Measurements from ENCODE around the gene SP140. TPM values are rescaled to one million over a fixed set of nuclear protein-coding genes. Genes with fewer than 3 reads are reported as not detected.

The SP140 gene
- total RNA-seq, 2 experiments from 2014 or later = 4.8 to 6.4 TPM

GRCh38 chr2:230184727-230185578 is 40.6 kb upstream of the SP140 start:
- H2AFZ ChIP-seq (ENCODE audit: low read length) = no peak overlapping the region
- H3K9me3 ChIP-seq (ENCODE audit: low read length) = no peaks in the 10 kb centered on the region
- intact Hi-C loops (cut with micrococcal nuclease; ENCODE audit: unreplicated experiment) = no loop called here
- no peak overlapping the region for H3K4me3 ChIP-seq (ENCODE audit: low read depth, low read length, poor library complexity, severe bottlenecking)
- TF ChIP-seq EZH2phosphoT487 (IDR thresholded peaks at IDR 0.05; ENCODE audit: borderline replicate concordance, low read depth, low read length) (no peak), CTCF (conservative IDR thresholded peaks at IDR 0.05; ENCODE audit: low read length) (no peak)
- H4K20me1 ChIP-seq (ENCODE audit: insufficient read depth, low read length) = no peaks in the 10 kb centered on the region
- BruUV-seq (replicated peaks) = no TSS peak
- no peaks in the 10 kb centered on the region for H3K4me1 ChIP-seq (ENCODE audit: insufficient read depth, low read length, poor library complexity, severe bottlenecking)
- H3K36me3 ChIP-seq (ENCODE audit: insufficient read depth, low read length) = no peaks in the 10 kb centered on the region
- H3K4me2 ChIP-seq (ENCODE audit: low read length) = no peak overlapping the region
- H3K9me2 ChIP-seq (ENCODE audit: insufficient read depth, low read length) = no peaks in the 10 kb centered on the region
- POLR2A ChIA-PET = no interaction called here
- CTCF ChIA-PET (ENCODE audit: unreplicated experiment) = no interaction called here
- no peak overlapping the region for H3K27ac ChIP-seq (ENCODE audit: low read depth, low read length, poor library complexity, severe bottlenecking)
- no peak for DNase-seq (ENCODE audit: low spot score)
- no peaks in the 10 kb centered on the region for H3K79me2 ChIP-seq (ENCODE audit: insufficient read depth, low read depth, low read length)

GRCh38 chr2:230202430-230203109 is 23.0 kb upstream of the SP140 start:
- no TSS peak for BruUV-seq (replicated peaks)
- Histone ChIP-seq H3K4me3 (ENCODE audit: low read depth, low read length, poor library complexity, severe bottlenecking) (no peak overlapping the region), H3K36me3 (ENCODE audit: insufficient read depth, low read length) (peaks cover 2% of the 10 kb centered on the region; the same call in 1 of the 2 replicates), H3K4me2 (ENCODE audit: low read length) (peak overlapping the region; percentile 70), H3K9me3 (ENCODE audit: low read length) (no peaks in the 10 kb centered on the region), H3K27ac (ENCODE audit: low read depth, low read length, poor library complexity, severe bottlenecking) (no peak overlapping the region), H2AFZ (ENCODE audit: low read length) (no peak overlapping the region), H4K20me1 (ENCODE audit: insufficient read depth, low read length) (no peaks in the 10 kb centered on the region), H3K79me2 (ENCODE audit: insufficient read depth, low read depth, low read length) (no peaks in the 10 kb centered on the region), H3K4me1 (ENCODE audit: insufficient read depth, low read length, poor library complexity, severe bottlenecking) (peaks cover 47% of the 10 kb centered on the region), H3K9me2 (ENCODE audit: insufficient read depth, low read length) (no peaks in the 10 kb centered on the region)
- POLR2A ChIA-PET = interaction anchor here (0.8 to 1.6 kb wide), 5 partner anchors 16 to 270 kb away, joined by 3 to 5 read pairs (median 3); no protein-coding TSS in a partner anchor
- DNase-seq (ENCODE audit: low spot score) = peak; percentile 74
- CTCF ChIA-PET (ENCODE audit: unreplicated experiment) = interaction anchor here (0.6 kb wide), 2 partner anchors 294 to 392 kb away, joined by 3 to 4 read pairs; no protein-coding TSS in a partner anchor
- intact Hi-C loops (cut with micrococcal nuclease; ENCODE audit: unreplicated experiment) = loop anchor here (1.0 to 10.0 kb wide), 7 partner anchors 195 to 602 kb away; partner anchors contain the start of genes CAB39 and SP100
- TF ChIP-seq CTCF (conservative IDR thresholded peaks at IDR 0.05; ENCODE audit: low read length) (peak; percentile 84), EZH2phosphoT487 (IDR thresholded peaks at IDR 0.05; ENCODE audit: borderline replicate concordance, low read depth, low read length) (no peak)

Measured in OCI-LY7 (cell line).